Smooth muscle cell (in vitro differentiated cells): ENCODE measurements around the gene NETO2. TPM values are rescaled to one million over a fixed set of nuclear protein-coding genes. Genes with fewer than 3 reads are reported as not detected.

Experiments used
- DNase-seq: peaks from one replicate; lab custom pipeline; 2025; ENCODE audit not compliant: unreplicated experiment; lab: John Stamatoyannopoulos, UW
- H2AFZ ChIP-seq: fragments of 200-600 bp; sonication (generic); 2 replicates; pipeline ENCODE4 v1.6.0; 2016; ENCODE audit warnings: antibody characterized with exemption, low read depth, mild to moderate bottlenecking
- H3F3A ChIP-seq: fragments of 200-600 bp; sonication (generic); 2 replicates; pipeline ENCODE4 v1.6.0; 2017; ENCODE audit warnings: antibody characterized with exemption, low read depth
- H3K27ac ChIP-seq: fragments of 200-600 bp; sonication (generic); 2 replicates; pipeline ENCODE4 v1.5.1; 2016; ENCODE audit warnings: low read depth, mild to moderate bottlenecking
- H3K27me3 ChIP-seq: fragments of 200-600 bp; sonication (generic); 2 replicates; pipeline ENCODE4 v1.6.1; 2016; ENCODE audit warnings: low read depth, mild to moderate bottlenecking
- H3K36me3 ChIP-seq: fragments of 200-600 bp; sonication (generic); 2 replicates; pipeline ENCODE4 v1.5.1; 2016; ENCODE audit warnings: low read depth
- H3K4me1 ChIP-seq: fragments of 200-600 bp; sonication (generic); 2 replicates; pipeline ENCODE4 v1.5.1; 2016; ENCODE audit warnings: low read depth
- H3K4me2 ChIP-seq: fragments of 200-600 bp; sonication (generic); 2 replicates; pipeline ENCODE4 v1.6.0; 2016; ENCODE audit warnings: mild to moderate bottlenecking
- H3K4me3 ChIP-seq: fragments of 200-600 bp; sonication (generic); 2 replicates; pipeline ENCODE4 v1.5.1; 2016; ENCODE audit warnings: mild to moderate bottlenecking
- H3K79me2 ChIP-seq: fragments of 200-600 bp; sonication (generic); 2 replicates; pipeline ENCODE4 v1.6.0; 2016; ENCODE audit warnings: low read depth, mild to moderate bottlenecking
- H3K9ac ChIP-seq: fragments of 200-600 bp; sonication (generic); 2 replicates; pipeline ENCODE4 v1.6.0; 2016; ENCODE audit warnings: low read depth
- H3K9me3 ChIP-seq: fragments of 200-600 bp; sonication (generic); replicated peaks from 2 replicates; pipeline ENCODE4 v1.5.1; 2016; ENCODE audit warnings: low read depth
- H4K20me1 ChIP-seq: fragments of 200-600 bp; sonication (generic); 2 replicates; pipeline ENCODE4 v1.6.0; 2016; ENCODE audit warnings: low read depth
- CTCF ChIP-seq: fragments of 200-600 bp; sonication (generic); IDR thresholded peaks from 2 replicates; pipeline ENCODE4 v1.5.1; 2017; ENCODE audit warnings: borderline replicate concordance, mild to moderate bottlenecking, antibody characterized with exemption; ENCODE audit not compliant: insufficient read depth, poor library complexity, severe bottlenecking
- WGBS: methylation state at CpG from one replicate; pipeline ENCODE4 v1.1.7; 2016; ENCODE audit warnings: low lambda C conversion rate; 5-methylcytosine and 5-hydroxymethylcytosine counted together
- polyA plus RNA-seq: library from polyadenylated mRNA; unstranded; fragments of >200 nt; fragmentation: Nextera tagmentation; extraction: Ambion mirVana; gene quantifications from 2 replicates; pipeline ENCODE4 v1.2.1, GENCODE V29; 2016
- total RNA-seq: library from RNA; depleted of rRNA; stranded (reverse); fragments of >200 nt; gene quantifications from 2 replicates; pipeline ENCODE4 v1.2.3, GENCODE V29; 2014

NETO2 gene
- total and polyA plus RNA-seq, 2 experiments from 2014 or later: 12.7 to 23.5 TPM

DNA sequence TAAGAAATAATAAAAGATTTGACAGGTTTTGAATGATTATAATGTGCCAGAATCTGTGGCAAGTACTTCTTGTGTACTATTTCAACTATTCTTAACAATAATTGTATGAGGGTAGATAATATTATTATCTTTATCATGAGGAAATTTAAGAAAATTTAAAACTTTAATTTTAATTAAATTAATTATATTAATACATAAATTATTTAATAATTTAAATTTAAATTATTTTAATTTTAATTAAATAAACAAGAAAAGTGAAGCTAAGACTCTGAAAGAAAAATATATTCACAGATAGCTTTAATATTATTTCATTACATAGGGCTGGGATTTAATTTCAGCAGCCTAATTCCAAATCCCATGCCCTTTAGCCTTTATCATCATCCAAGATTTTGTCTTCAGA is 31.4 kb upstream of the NETO2 start:
- H3K9ac ChIP-seq: no peak overlapping the region
- H3F3A ChIP-seq: no peaks in the 10 kb centered on the region
- H3K4me2 ChIP-seq: no peak overlapping the region
- H2AFZ ChIP-seq: no peak overlapping the region
- no peak overlapping the region for H3K4me3 ChIP-seq
- H3K4me1 ChIP-seq: no peaks in the 10 kb centered on the region
- H3K9me3 ChIP-seq: no peaks in the 10 kb centered on the region
- H3K36me3 ChIP-seq: no peaks in the 10 kb centered on the region
- no peak for DNase-seq
- no peaks in the 10 kb centered on the region for H3K79me2 ChIP-seq
- H3K27ac ChIP-seq: no peak overlapping the region
- H4K20me1 ChIP-seq: no peaks in the 10 kb centered on the region
- no peak for TF ChIP-seq CTCF
- H3K27me3 ChIP-seq: no peaks in the 10 kb centered on the region

GRCh38 chr16:47162670-47163420 is 19.1 kb upstream of the NETO2 start:
- no peaks in the 10 kb centered on the region for H3K4me1 ChIP-seq
- peaks cover 3% of the 10 kb centered on the region for H3K36me3 ChIP-seq
- 85% methylated on average over 10 of the region's 10 CpGs for WGBS
- no peak overlapping the region for H3K9ac ChIP-seq
- H4K20me1 ChIP-seq: no peaks in the 10 kb centered on the region
- no peak overlapping the region for H3K4me3 ChIP-seq
- DNase-seq: no peak
- H2AFZ ChIP-seq: no peak overlapping the region
- no peak overlapping the region for H3K27ac ChIP-seq
- no peaks in the 10 kb centered on the region for H3F3A ChIP-seq
- TF ChIP-seq CTCF: no peak
- H3K27me3 ChIP-seq: no peaks in the 10 kb centered on the region
- no peak overlapping the region for H3K4me2 ChIP-seq
- H3K9me3 ChIP-seq: no peaks in the 10 kb centered on the region
- no peaks in the 10 kb centered on the region for H3K79me2 ChIP-seq

DNA sequence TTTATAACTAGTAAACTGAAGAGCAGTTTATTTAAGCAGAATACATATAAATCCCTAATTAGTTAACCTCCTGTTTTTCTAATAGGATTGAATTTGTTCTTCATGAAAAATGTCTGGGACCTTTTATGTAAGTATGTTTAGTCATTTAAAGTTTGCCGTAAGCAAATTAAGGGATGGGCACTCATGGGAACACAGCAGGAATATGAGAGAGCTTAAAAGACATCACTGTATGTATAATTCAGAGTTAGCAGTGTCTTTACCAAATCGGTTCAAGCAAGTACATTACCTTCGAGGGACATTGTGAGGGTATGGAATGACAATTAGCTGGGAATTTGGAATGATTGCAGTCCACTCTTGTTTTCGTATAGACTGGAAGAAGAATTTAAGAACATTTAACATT is 17.7 kb upstream of the NETO2 start:
- Histone ChIP-seq H3K79me2 (no peaks in the 10 kb centered on the region), H3K27ac (no peak overlapping the region), H3K4me3 (no peak overlapping the region), H3F3A (no peaks in the 10 kb centered on the region), H3K4me1 (no peaks in the 10 kb centered on the region), H3K36me3 (peaks cover 3% of the 10 kb centered on the region), H2AFZ (no peak overlapping the region), H4K20me1 (no peaks in the 10 kb centered on the region), H3K9me3 (no peaks in the 10 kb centered on the region), H3K9ac (no peak overlapping the region), H3K27me3 (no peaks in the 10 kb centered on the region), H3K4me2 (no peak overlapping the region)
- TF ChIP-seq CTCF: no peak
- DNase-seq: no peak
- WGBS: 90% methylated on average over 4 of the region's 4 CpGs

GRCh38 chr16:47160422-47160821 is 16.7 kb upstream of the NETO2 start:
- H3K9ac ChIP-seq: no peak overlapping the region
- H3K4me3 ChIP-seq: no peak overlapping the region
- no peaks in the 10 kb centered on the region for H3K27me3 ChIP-seq
- H3K4me1 ChIP-seq: no peaks in the 10 kb centered on the region
- H4K20me1 ChIP-seq: no peaks in the 10 kb centered on the region
- no peaks in the 10 kb centered on the region for H3K79me2 ChIP-seq
- no peak overlapping the region for H3K27ac ChIP-seq
- no peaks in the 10 kb centered on the region for H3F3A ChIP-seq
- H2AFZ ChIP-seq: no peak overlapping the region
- no peak for TF ChIP-seq CTCF
- H3K4me2 ChIP-seq: no peak overlapping the region
- DNase-seq: no peak
- peaks cover 3% of the 10 kb centered on the region for H3K36me3 ChIP-seq
- H3K9me3 ChIP-seq: no peaks in the 10 kb centered on the region
- WGBS: 90% methylated on average over 3 of the region's 3 CpGs
